GM21529 (cell line): Measurements from ENCODE around the gene IKZF2.

Experiments
- ATAC-seq: cut with Tn5 transposase; IDR thresholded peaks from one replicate; pipeline ENCODE4 v1.9.1; 2021; ENCODE audit not compliant: unreplicated experiment

Gene IKZF2

GRCh38 chr2:213002383-213002782, 149.0 kb downstream of the IKZF2 start:
- ATAC-seq, result no peak

GRCh38 chr2:213001297-213001910, 150.0 kb downstream of the IKZF2 start:
- ATAC-seq, result no peak

GRCh38 chr2:212998626-212999359, 152.6 kb downstream of the IKZF2 start:
- ATAC-seq, result no peak

DNA sequence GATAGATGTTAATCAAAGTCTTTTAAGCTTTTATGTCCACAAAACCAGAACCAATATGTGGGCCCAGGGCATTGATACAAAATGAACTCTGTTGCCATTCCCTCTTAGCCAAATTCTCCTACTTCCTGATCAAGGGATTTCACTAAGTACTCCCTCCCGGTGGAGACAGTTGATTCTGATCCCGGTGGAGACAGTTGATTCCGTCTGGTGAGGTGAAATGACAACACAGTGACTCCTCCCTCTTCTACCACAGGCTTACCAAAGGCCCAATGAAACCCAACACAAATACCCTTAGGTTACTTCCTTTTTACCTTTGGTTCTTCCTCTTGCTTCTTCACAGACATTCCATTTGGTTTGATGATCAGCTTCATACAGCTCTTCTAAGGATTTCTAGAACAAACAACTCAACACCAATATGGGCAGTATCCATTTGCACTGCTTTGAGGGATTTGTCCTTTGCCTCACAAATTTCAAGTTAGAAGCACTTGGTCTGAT, 153.8 kb downstream of the IKZF2 start:
- no peak for ATAC-seq

DNA sequence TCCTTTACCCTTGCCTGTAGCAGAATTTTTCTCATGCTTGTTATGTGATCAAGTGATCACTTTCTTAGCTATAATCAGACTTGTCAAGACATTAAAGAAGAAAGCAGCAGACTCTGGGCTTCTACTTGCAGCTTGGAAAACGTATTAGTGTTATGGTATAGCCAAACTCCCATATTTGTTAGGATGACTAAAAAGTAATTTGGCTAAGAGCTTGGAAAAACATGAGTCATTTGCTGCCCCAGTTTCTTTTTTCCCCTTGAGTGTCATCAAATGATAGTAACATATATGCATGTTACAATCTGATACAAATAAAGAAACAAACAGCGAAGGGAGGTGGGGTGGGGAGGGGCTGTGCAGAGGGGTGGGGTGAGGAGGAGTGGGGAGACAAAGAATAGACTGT, 155.5 kb downstream of the IKZF2 start:
- no peak for ATAC-seq

GRCh38 chr2:212994976-212995375, 156.4 kb downstream of the IKZF2 start:
- no peak for ATAC-seq

- ATAC-seq, result peak; percentile 80
Measured at GRCh38 chr2:212991120-212991519, 160.3 kb downstream of the IKZF2 start.

GRCh38 chr2:212990697-212991096, 160.7 kb downstream of the IKZF2 start:
- ATAC-seq, result peak; percentile 36

- no peak for ATAC-seq
Measured at GRCh38 chr2:212987492-212987891, 163.9 kb downstream of the IKZF2 start.

DNA sequence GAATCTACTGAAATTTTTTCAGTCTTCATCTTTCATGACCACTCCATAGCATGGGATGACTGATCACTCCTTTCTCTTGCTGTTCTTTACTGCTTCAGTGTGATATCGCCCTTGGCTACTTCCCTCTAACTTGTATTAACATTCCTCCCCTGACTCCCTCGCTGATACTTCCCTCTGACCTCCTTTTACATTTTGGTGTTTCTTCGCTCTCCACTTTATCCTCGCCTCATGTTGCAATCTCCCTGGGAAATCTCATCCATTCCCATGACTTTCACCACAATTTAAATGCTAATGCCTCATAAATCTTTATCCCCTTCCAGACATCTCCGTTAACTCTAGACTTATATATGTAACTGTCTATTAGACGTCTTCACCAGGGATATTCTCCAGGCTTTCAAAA, 167.3 kb downstream of the IKZF2 start:
- ATAC-seq, result no peak

DNA sequence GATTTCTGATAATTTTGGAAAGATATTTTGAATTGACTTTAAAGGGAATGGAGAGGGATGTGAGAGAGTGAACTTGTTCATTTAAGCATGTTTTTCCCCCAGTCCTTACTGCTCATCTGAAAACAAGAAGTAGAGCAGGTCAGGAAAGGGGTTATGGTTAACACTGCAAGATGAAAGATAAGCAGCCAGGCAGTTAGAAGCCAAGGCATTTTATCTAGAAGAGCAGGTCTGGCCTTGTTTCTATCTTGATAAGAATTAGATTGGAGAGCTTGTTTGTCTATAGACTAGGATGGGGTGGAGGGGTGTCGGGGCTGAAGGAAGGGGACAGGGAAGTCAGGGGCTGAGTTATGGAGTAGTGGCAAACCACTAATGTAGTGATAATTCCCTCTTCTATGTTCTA, 171.6 kb downstream of the IKZF2 start:
- ATAC-seq, result no peak

DNA sequence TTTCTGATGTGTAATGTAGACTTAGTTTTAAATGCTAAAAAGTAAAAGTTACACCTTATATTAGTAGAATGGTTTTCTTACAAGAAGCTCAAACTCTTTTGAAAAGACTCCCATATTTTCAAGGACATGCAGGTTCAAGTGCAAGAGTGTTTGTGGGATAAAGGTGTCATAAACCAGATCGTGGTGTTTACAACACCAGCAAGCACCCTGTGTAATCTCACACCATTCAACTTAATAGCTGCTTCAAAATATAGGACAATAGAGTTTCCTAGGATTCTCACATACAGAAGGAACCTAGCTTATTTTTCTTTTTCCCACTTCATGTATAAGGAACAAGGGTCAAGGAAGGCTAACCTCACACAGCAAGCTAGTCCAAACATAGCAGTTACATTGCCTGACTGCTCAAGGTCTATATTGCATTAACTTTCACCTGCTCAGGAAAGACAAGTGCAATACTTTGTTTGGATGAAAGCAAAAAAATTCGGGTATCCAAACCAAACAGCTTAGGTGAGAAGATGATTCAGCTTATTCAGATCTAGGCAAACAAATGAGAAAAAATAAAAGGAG, 172.3 kb downstream of the IKZF2 start:
- no peak for ATAC-seq

GRCh38 chr2:212977152-212977551, 174.3 kb downstream of the IKZF2 start:
- ATAC-seq, result no peak

DNA sequence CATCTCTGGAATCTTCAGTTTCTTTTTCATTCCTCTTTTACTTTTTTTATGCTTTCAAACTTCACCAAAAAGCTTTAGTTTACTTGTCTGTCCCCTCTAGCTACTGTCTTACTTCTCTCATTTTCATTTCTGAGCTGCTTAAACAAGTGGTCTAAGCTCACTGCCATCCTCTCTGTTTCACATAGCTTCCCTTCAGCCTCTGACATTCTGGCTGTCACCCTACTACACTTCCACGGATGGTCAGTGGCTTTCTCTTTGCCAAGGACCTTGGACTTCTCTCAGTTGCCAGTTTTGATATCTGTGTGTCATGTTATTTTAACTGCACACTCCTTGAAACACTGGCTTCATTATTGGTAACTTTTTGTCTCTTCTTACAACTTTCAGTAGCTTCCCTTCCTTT, 176.1 kb downstream of the IKZF2 start:
- peak; percentile 60 for ATAC-seq

DNA sequence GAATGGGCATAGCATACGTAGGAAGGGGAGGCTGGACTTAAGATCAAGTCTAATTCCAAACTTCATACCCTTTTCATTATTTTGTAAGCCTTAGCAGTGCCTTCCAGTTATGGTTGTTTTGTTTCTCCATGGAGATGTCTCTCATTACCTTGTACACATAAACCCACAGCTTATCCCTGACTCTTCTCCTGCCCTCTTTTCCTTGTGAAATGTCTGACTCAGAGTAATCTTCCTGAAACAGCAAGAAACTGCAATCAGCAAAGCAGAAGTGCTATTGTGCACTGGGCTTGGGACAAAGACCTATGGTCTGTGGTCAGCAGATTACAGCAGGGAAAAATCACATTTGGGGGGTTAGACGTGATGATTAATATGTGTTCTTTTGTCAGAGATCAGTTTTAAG, 176.7 kb downstream of the IKZF2 start:
- peak; percentile 17 for ATAC-seq

- no peak for ATAC-seq
Measured at GRCh38 chr2:212973347-212973746, 178.1 kb downstream of the IKZF2 start.

DNA sequence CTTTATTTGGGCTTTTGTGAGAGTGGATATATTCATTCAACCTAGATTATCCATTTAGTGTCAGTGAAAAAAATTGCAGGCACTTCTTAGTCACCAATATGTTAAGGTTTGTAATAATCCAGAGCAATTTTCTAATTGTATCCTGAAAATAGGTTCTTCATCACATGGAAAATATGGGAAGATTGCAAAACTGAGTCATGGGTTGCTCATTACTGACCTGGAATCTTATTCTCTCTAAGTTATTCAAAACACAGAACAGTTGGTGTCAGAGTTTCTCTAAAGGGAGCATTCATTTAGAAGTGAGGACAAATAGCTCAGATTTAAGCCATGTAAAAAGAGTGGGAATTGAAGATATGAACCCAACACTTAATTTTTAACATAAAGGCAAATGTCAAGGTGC, 181.3 kb downstream of the IKZF2 start:
- no peak for ATAC-seq

GRCh38 chr2:212968284-212969081, 182.9 kb downstream of the IKZF2 start:
- ATAC-seq, result peak; percentile 69

GRCh38 chr2:212966884-212967283, 184.5 kb downstream of the IKZF2 start:
- ATAC-seq, result no peak

DNA sequence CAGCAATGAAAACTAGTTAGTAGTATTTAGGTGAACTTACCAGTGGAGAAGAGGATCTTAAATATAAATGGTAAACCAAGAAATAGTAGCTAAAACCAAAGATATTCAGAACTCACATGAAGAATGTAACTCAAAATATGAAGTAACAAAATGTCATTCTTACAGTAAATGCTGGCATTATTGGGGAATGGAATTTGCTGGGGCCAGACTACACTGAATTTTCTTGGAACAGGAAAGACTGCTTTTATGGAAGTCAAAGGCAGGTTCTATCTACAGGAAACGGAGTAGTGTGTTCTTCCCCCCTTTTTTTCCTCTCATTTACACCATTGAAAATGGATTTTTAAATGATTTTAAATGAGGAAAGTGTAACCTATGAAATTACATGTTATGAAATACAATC, 188.7 kb downstream of the IKZF2 start:
- ATAC-seq, result no peak

GRCh38 chr2:212961255-212961654, 190.2 kb downstream of the IKZF2 start:
- no peak for ATAC-seq
